ENCODE data around the gene TLE5.
"Not testable (repeated sequence)": the region's sequence is repeated elsewhere in the genome, so short reads cannot be mapped to it uniquely, and the experiment has no call there.

Gene TLE5

DNA sequence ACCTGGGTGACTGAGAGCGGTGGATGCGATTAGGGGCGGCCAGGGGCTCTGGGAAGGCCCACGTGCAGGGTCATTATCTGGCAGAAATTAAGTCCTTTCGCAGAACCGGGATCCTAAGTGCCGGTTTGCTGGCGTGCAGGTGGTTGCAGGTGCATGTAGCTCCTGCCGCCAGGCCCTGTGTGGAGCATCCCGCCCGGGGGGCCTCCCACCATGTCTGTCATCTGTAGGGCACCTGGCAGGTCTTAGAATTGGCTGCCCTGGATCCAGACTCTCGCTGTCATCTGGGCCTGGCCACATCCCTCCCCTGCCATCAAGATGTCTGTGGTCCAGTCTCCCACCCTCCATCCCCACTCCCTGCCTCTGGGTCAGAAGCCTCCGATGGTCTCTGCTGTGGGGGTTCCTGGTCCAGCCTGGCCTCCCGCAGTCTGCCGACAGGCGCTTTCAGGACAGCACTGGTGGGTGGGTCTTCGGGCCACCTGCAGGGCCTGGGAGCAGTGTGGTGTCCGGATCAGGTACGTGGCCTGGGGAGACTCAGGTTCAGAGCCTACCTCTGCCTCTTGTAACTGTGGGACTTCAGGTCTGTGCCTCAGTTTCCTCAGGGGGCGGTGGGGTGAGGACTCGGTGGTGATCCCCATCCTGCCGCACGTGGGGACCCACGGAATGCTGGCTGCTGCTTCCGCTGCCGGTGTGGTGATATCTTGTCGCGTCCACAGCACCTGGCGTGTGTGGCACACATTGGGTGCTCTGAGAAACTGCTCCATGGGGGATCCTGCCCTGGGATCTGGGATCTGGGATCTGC is 37.3 kb upstream of the TLE5 start:
- no peak overlapping the region for H3K27ac Mint-ChIP-seq
- H3K9me3 Mint-ChIP-seq, result no peaks in the 10 kb centered on the region
- peaks cover 35% of the 10 kb centered on the region for H3K4me1 Mint-ChIP-seq
- H3K4me3 Mint-ChIP-seq, result peak overlapping the region; percentile 80
- no peaks in the 10 kb centered on the region for H3K36me3 Mint-ChIP-seq
- no peaks in the 10 kb centered on the region for H3K27me3 Mint-ChIP-seq

DNA sequence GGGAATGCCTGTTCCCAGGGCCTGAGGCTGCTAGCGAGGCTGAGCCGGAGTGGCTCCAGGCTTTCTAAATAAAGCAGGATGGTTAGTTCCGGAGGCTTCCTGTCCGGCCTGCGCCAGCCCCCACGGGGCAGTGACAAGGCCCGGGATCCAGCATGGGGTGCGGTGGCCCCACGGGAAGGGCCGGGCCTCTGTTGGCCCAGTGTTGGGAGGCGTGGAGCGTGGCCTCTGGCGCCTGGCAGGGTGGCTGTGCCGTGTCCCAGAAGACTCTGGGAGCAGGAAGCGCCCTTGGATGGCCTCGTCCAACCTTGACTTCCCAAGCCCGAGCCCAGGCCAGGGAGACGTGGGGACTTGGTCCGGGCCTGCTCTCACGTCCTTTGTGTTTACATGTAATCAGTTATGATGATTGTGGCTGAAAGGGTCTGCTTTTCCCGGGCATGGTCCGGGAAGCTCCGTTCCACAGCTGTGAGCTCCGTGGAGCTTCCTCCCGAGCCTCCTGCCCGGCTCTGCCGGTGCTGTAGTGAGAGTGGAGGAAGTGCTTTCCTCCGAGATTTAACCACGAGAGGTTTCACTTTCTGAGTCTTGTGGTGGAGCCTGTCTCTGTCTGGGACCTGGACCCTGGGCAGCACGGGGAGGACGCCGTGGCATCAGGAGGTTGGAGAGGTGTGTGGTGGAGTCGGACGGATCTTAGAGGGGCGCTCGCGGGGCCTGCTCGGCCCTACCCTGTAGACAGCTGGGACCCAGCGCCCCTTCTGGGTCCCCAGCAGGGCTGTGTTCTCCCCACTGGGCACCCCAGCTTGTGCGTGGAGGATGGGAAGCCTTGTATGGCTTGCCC is 36.4 kb upstream of the TLE5 start:
- H3K27ac Mint-ChIP-seq, result peak overlapping the region; percentile 59
- peaks cover 29% of the 10 kb centered on the region for H3K4me1 Mint-ChIP-seq
- H3K9me3 Mint-ChIP-seq, result no peaks in the 10 kb centered on the region
- no peaks in the 10 kb centered on the region for H3K27me3 Mint-ChIP-seq
- no peaks in the 10 kb centered on the region for H3K36me3 Mint-ChIP-seq
- peak overlapping the region; percentile 80 for H3K4me3 Mint-ChIP-seq

DNA sequence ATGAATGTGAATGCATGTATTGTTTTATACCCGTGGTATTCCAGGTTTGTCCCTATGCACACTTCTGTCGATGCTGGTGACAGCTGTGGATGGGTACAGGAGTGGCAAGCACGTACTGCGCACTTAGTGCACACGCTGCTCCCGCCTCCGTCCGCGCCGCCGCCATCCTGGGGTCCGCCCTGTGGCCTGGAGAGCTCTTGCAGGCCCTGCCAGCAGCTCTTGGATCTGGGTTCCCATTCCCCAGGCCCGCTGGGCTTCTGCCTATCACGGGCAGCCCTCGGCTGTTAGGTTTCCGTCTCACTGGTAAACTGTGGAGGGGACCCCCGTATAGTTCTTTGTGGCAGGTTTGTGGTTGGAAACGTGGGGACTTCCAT is 35.8 kb upstream of the TLE5 start:
- H3K9me3 Mint-ChIP-seq, result no peaks in the 10 kb centered on the region
- peak overlapping the region; percentile 30 for H3K4me3 Mint-ChIP-seq
- no peak overlapping the region for H3K27ac Mint-ChIP-seq
- peaks cover 27% of the 10 kb centered on the region for H3K4me1 Mint-ChIP-seq
- H3K27me3 Mint-ChIP-seq, result no peaks in the 10 kb centered on the region
- H3K36me3 Mint-ChIP-seq, result no peaks in the 10 kb centered on the region

DNA sequence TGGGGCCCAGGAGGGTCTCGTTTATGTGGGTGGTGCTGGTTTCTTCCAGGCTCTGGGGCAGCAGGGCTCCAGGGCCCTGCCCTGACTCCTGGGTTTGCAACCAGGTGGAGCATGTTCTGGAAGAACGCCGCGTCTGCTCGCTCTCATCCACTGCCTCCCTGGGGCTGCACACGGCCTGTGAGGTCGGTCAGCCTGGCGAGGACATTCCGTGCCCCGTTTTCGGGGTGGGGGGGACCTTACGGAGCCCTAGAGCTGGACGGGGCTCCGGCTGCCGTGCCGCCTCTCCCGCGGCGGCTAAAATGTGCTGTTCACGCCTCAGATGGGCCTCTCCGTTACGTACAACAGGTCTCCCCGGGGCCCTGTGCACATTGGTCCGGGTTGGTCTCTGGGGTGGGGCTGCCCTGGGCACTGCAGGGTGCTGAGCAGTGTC is 35.2 kb upstream of the TLE5 start:
- Mint-ChIP-seq H3K36me3 (no peaks in the 10 kb centered on the region), H3K27ac (no peak overlapping the region), H3K27me3 (no peaks in the 10 kb centered on the region), H3K4me1 (peaks cover 27% of the 10 kb centered on the region), H3K4me3 (no peak overlapping the region), H3K9me3 (no peaks in the 10 kb centered on the region)

DNA sequence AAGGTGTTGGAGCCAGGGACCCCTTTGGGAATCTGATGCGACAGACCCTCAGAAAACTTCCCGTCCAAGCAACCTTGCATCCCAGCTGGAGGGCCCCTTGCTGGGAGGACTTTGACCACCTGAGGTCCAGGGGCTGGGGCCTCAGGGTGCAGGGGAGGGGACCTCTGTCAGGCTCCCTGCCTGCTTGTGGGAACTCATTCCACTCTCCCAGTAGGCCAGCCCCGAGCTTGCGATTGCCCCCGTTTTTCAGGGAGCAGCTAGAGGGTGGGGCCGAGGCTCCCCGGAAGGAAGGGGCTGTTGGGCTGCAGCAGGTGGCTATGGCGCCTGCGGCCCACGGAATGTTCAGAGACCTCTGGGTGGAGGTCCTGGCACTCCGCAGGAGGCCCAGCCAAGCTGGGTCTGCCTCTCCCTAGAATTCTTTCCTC is 34.6 kb upstream of the TLE5 start:
- Mint-ChIP-seq H3K9me3 (no peaks in the 10 kb centered on the region), H3K4me3 (no peak overlapping the region), H3K27me3 (no peaks in the 10 kb centered on the region), H3K4me1 (peaks cover 27% of the 10 kb centered on the region), H3K36me3 (no peaks in the 10 kb centered on the region), H3K27ac (no peak overlapping the region)

DNA sequence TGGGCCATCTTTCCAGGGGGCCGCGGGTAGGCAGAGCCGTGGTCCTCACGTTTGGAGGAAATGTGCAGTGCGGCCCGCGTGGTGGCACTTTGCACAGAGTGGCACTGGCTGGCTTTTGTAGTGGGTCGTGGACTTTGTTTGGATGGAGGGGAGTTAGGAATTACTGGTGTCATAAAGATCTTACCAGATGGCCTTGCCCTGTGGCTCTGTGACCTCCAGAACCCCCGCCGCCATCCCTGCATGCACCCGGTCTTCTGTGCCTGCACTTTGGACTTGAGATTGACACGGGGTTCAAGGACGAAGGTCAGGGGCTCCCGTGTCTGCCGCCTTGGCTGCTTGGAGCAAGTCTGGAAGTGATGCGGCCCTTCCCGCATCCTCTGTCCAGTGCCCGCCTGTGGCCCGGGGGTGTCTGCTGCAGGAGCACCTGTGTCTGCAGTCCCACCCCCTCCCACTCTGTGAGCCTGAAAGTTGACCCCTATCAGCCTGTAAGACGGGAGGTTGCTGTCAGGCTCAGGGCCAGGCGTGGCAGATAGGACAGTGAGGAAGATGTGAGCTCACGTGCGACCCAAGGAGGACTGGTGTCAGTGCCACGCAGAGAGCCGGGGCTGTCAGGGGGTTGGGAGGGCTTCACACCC is 34.1 kb upstream of the TLE5 start:
- Mint-ChIP-seq H3K27me3 (no peaks in the 10 kb centered on the region), H3K4me1 (peaks cover 27% of the 10 kb centered on the region), H3K27ac (peak overlapping the region; percentile 48), H3K9me3 (no peaks in the 10 kb centered on the region), H3K4me3 (peak overlapping the region; percentile 80), H3K36me3 (no peaks in the 10 kb centered on the region)

DNA sequence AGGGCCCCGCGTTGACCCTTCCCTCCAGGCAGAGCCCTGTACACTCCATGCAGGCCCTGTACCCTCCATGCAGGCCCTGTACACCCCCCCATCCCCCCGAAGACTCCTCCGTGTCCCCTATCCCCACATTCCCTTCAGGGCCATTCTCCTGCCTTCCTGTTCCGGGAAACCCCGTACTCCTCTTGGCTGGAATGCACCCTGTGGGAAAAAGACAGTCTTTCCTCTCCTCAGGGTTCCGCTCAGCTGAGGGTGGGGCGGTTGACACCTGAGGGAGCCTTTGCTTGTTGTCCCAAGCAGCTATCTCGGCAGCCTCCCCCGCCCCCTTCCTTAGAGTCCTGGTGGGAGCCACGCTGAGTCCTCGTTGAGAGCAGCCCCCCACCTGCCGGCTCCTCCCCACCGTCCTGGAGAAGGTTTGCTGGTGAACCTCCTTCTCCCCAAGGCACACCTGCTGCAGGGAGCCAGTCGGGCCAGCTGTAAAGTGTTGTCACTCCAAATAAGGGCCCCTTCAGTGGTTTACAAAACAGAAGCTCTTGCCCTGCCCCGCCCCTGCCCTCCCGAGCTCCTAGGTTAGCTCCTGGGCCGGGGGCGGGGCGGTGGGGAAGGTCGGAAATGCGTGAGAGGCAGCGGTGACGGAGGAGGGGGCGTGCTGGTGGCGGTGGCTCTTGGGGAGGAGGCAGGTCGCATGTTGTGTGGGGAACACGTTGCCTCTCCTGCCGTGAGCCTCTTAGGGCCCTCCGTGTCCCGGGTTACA is 33.3 kb upstream of the TLE5 start:
- Mint-ChIP-seq H3K27me3 (no peaks in the 10 kb centered on the region), H3K4me1 (peaks cover 27% of the 10 kb centered on the region), H3K27ac (peak overlapping the region; percentile 23)

DNA sequence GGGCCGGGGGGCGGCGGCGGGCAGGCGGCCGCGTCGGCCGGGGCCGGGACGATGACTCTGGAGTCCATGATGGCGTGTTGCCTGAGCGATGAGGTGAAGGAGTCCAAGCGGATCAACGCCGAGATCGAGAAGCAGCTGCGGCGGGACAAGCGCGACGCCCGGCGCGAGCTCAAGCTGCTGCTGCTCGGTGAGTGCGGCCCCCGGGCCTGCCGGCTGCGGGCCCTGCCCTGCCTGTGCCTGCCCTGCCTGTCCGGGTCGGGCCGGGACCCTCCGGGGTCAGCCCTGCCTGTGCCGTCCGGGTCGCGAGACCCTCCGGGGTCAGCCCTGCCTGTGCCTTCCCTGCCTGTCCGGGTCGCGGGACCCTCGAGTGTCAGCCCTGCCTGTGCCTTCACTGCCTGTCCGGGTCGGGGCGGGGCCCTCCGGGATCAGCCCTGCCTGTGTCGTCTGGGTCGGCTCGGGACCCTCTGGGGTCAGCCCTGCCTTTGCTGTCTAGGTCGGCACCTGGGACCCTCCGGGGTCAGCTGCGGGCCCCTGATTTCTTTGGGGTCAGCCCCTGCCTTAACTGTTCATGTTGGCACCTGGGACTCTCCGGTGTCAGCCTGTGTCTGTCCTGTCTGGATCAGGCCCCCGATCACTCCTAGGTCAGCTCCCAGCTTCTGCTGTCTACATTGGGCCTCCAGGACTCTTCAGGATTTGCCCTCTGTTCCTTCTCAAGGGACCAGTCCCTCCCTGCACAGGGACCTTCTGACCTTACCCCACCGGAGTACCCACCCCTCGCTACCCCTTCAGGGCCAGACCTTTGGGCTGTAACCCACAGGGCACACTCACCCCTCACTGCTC is 32.5 kb upstream of the TLE5 start:
- Mint-ChIP-seq H3K4me3 (peak overlapping the region; percentile 80), H3K4me1 (peaks cover 26% of the 10 kb centered on the region), H3K27me3 (no peaks in the 10 kb centered on the region), H3K9me3 (no peaks in the 10 kb centered on the region), H3K36me3 (no peaks in the 10 kb centered on the region), H3K27ac (no peak overlapping the region)

More for the DNA sequence above, 33.3 kb upstream of the TLE5 start:
- H3K36me3 Mint-ChIP-seq, result no peaks in the 10 kb centered on the region
- peak overlapping the region; percentile 80 for H3K4me3 Mint-ChIP-seq
- H3K9me3 Mint-ChIP-seq, result no peaks in the 10 kb centered on the region

DNA sequence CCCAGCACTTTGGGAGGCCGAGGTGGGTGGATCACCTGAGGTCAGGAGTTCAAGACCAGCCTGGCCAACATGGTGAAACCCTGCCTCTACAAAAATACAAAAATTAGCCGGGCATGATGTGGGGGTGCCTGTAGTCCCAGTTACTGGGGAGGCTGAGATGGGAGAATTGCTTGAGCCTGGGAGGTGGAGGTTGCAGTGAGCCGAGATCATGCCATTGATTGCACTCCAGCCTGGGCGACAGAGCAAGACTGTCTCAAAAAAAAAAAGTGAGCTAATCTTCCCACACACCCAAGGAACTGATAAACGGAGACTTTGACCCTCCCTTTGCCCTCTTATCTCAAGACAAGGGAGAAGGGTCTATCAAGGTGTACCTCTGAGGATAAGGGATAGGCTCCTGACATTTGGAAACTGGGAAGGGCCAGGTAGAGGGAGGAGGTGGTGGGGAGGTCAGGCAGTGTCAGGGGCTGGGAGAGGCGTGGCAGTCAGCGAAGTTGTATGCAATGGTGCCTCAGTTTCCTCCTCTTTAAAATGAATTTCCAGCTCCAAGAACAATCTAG is 27.1 kb upstream of the TLE5 start:
- not testable (repeated sequence) for H3K27me3 Mint-ChIP-seq, H3K9me3 Mint-ChIP-seq, H3K4me1 Mint-ChIP-seq, H3K27ac Mint-ChIP-seq, H3K4me3 Mint-ChIP-seq, H3K36me3 Mint-ChIP-seq

DNA sequence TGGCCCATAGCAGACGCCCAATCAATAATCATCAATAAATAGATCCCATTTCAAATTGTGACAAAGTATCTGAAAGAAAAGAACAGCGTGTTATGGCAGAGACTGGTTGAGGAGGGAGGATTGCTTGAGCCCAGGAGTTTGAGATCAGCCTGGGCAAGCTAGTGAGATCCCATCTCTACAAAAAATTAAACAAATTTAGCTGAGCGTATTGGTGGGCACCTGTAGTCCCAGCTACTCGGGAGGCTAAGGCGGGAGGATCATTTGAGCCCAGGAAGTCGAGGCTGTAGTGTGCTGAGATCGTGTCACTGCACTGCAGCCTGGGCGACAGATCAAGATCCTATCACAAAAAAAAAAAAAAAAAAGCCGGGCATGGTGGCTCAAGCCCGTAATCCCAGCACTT is 25.5 kb upstream of the TLE5 start:
- Mint-ChIP-seq H3K27me3 (no peaks in the 10 kb centered on the region), H3K4me3 (no peak overlapping the region), H3K27ac (no peak overlapping the region), H3K9me3 (no peaks in the 10 kb centered on the region), H3K4me1 (no peaks in the 10 kb centered on the region), H3K36me3 (no peaks in the 10 kb centered on the region)

DNA sequence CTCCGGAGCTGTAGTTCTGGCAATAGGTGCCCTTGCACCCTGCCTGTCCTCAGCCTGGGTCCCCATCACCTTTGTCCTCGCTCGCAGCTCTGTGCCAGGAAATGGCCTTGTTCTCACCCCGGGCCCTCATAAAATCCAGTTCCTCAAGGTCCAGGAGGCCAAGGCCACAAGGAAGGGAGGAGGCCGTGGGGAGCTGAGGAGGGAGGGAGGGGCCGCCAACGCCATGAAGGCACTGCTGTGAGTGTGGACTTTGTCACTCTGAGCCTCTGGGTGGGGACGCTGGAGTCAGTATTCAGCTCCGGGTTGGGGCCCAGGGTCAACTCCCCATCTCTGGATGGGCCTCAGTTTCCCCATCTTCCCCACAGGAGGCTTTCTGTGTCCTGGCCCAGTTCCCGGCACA is 22.6 kb upstream of the TLE5 start:
- Mint-ChIP-seq H3K27ac (no peak overlapping the region), H3K4me1 (no peaks in the 10 kb centered on the region), H3K36me3 (no peaks in the 10 kb centered on the region), H3K4me3 (no peak overlapping the region), H3K9me3 (no peaks in the 10 kb centered on the region), H3K27me3 (no peaks in the 10 kb centered on the region)

DNA sequence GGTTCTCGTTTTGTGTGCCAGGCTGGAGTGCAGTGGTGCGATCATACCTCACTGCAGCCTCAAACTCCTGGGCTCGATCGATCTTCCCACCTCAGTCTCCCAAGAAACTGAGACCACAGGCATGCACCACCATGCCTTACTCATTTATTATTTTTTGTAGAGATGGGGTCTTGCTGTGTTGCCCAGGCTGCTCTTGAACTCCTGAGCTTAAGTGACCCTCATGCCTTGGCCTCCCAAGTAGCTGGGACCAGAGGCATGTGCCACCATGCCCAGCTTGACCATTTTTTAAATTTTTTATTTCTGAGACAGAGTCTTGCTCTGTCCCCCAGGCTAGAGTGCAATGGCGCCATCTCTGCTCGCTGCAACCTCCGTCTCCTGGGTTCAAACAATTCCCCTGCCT is 21.7 kb upstream of the TLE5 start:
- Mint-ChIP-seq H3K36me3 (no peaks in the 10 kb centered on the region), H3K4me3 (no peak overlapping the region), H3K27me3 (no peaks in the 10 kb centered on the region), H3K4me1 (no peaks in the 10 kb centered on the region), H3K9me3 (no peaks in the 10 kb centered on the region), H3K27ac (no peak overlapping the region)

DNA sequence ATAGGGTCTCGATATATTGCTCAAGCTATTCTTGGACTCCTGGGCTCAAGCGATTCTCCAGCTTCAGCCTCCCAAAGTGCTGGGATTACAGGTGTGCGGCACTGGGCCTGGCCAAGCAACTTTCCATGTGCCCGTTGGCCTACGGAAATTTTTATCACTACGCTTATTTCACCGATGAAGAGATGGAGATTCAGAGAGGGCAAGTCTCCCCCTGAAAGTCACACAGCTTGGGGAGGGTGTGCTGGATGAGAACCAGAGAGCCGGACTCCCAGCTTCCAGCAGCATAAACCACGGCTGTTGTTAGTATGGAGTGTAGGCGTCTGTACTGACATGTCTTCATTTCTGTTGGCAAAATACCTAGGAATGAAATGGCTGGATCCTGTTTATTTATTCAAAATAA is 20.0 kb upstream of the TLE5 start:
- Mint-ChIP-seq H3K9me3 (no peaks in the 10 kb centered on the region), H3K4me1 (no peaks in the 10 kb centered on the region), H3K4me3 (no peak overlapping the region), H3K36me3 (no peaks in the 10 kb centered on the region), H3K27ac (no peak overlapping the region), H3K27me3 (no peaks in the 10 kb centered on the region)

DNA sequence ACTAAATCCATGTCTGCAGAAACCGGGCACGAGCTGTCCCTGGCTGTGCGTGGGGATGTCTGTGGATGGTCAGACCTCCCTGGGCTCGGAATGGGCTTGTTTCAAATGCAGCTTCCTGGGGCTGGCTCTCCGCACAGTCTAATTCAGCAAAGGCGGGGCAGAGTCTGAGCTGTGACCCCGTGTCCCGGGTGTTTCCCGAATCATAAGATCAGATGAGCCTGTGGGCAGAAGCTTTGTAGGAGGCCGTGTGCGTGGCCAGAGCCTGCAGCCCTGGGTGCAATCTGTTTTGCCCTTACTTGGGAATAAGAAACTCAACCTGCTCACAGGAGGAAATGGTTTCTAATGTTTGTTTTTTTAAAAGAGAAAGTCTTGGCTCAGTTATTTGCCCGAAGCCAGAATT is 18.0 kb upstream of the TLE5 start:
- no peaks in the 10 kb centered on the region for H3K9me3 Mint-ChIP-seq
- H3K4me3 Mint-ChIP-seq, result no peak overlapping the region
- H3K4me1 Mint-ChIP-seq, result peaks cover 5% of the 10 kb centered on the region
- no peak overlapping the region for H3K27ac Mint-ChIP-seq
- H3K36me3 Mint-ChIP-seq, result no peaks in the 10 kb centered on the region
- H3K27me3 Mint-ChIP-seq, result no peaks in the 10 kb centered on the region

Data from activated naive CD4-positive, alpha-beta T cell treated with anti-CD3 and anti-CD28 coated beads, Interleukin-2, amount 50 U/mL, for 24 hours (primary cell).